GM18526 (cell line): Measurements from ENCODE around the gene CHMP2A.

Source experiments
- POLR2A ChIP-seq: IDR thresholded peaks from 3 replicates; pipeline ENCODE4 v1.6.1; 2011; ENCODE audit not compliant: insufficient read length; ENCODE audit errors: extremely low read depth

The CHMP2A gene

DNA sequence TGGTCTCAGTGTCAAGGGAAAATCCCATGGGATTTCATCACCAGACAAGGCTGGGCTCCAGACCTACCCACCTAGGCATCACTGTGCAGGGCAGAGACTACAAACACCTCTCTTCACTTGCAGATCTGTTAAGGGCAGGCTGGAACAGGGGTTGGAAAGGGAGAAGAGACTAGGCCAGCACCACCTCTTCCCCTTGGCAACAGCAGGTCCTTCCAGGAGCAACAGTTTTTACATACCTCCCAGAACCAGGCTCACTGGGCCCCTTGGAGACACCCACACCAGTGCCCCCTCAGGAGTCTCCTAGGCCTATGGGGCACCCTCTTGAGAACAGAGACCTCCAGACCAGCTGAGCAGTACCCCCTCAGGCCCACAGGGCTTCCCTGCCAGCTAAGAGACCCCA is 6.0 kb upstream of the CHMP2A start:
- TF ChIP-seq POLR2A = no peak

DNA sequence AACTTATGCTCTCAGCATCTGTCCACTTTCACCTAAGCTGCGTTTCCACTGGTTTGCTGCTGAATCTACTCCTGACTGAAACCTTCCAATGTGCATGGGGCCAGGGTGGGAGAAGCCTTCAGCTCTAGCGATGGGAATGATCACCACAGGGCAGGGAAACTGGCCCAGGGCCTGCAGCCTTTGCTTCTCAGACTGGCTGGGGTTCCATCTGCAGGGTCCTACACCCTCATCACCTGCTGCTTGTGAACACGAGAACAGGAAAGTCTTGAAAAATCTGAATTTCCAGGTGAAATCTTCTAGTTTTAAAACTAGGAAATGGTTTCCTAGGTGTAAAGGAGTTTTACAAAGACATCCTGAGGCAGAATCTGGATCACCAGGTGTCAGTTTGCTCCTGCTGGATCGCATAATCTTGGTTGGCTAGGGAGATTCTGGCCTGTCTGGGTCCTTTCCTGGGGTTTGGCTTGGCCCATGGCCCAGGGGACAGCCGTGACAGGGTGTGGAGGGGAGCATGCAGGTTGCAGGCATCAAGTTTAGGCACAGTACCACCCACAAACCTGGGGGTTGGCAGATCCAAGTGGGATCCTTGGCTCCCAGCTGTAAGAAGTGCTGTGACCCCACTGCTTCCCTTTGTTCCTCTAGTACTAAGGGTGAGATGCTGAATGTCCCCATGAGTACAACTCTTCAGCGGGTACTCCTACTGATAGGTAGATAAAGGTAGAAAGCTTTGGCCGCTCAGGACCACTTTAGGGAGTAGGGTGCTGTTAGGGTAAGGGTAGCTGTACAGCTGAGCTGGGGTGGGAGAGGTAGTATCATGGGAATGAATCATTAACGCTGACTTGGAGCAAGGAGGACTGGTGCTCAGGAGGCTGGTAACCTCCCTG is 5.3 kb upstream of the CHMP2A start:
- TF ChIP-seq POLR2A = no peak

DNA sequence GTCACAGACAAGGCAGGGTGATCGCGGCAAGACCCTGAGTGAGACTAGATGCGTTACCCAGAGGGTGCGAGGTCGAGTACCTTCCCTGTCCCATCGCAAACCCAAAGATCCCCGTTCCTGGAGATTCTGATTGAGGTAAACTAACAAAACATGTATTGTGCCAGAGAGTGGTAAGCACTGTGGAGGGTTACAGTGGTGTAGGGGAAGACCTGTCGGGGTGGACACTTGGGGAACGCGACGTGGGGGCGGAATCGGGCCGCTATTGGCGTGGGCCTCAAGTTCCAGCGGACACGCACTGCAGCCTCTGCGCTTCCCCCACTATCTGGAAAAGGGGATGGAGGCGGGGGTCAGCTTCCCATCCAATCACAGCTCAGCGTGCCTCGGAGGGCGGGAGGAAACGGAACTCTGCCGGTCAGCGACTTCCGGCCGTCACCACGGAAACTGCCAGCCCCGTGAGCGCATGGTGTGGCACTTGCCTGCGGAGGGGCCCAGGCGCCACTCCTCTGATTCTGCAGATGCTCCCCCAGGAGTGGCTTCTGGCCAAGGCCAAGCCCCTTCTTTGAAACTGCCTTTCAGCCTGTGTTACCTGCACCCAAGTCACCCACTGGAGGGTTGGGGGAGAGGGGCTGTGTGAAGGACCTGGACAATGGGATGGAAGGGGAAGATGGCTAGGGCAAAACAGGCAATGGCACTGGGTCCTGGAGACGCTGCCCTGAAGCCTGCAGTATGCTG is 4.5 kb upstream of the CHMP2A start:
- TF ChIP-seq POLR2A = peak; percentile 72

DNA sequence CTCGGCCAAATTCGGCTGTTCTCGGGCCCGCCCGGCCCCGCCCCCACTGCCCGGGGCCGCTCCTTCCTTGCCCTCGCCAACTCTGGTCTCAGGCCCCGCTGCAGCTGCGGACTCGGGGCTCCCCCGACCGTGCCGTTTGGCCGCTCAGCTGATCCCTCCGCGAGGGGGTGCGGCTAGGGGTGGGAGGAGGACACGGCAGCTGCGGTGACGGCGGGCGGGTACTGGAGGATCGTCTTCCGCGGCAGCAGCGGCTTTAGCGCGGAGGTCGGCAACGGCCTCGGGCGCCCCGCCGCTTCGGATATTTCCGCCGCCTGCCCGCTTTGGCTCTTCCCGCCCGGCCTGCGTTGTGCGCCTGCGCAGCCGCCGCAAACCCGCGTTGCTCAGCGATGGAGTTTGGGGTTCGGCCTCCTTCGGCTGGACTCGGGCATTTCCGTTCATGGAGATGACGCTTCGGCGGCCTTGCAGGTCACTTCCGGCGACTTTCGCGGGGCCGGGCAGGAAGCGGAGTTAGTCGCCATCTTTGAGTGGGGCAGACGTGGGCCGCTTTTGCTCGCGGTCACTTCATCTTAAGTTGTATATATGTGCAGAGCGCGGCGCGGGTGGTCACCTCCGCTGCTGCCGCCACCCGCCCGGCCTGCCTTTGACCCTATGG is 3.8 kb upstream of the CHMP2A start:
- no peak for TF ChIP-seq POLR2A

DNA sequence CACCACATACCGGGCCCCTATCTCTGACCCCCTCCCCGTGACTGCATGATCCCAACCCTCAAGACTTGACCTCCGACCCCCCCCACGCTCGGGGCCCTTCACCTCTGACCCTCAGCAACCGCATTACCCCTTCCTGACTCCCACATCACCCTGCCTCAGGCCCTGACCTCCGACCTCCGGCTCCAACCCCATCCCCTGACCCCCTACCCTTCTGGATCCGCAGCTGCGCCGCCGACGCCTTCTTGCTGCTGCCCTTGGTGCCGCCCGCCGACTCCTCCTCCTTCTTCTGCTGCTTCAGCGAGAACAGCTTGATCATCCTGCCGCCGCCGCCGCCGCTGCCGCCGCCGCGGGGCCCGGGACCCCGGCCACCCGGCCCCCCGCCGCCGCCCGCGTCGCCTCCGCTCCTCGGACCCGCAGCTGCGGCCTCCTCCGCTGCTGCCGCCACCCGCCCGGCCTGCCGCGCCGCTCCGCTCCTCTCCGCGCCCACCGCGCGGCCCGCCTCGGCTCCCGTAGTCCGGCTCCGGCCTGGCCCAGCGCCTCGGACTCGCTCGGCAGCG is 3.2 kb upstream of the CHMP2A start, which contains the start of gene UBE2M:
TSS of gene UBE2M (minus strand) at position 546 of the 557 bp plus-strand sequence. CDS start at position 316, 230 bp downstream.
- no peak for TF ChIP-seq POLR2A

DNA sequence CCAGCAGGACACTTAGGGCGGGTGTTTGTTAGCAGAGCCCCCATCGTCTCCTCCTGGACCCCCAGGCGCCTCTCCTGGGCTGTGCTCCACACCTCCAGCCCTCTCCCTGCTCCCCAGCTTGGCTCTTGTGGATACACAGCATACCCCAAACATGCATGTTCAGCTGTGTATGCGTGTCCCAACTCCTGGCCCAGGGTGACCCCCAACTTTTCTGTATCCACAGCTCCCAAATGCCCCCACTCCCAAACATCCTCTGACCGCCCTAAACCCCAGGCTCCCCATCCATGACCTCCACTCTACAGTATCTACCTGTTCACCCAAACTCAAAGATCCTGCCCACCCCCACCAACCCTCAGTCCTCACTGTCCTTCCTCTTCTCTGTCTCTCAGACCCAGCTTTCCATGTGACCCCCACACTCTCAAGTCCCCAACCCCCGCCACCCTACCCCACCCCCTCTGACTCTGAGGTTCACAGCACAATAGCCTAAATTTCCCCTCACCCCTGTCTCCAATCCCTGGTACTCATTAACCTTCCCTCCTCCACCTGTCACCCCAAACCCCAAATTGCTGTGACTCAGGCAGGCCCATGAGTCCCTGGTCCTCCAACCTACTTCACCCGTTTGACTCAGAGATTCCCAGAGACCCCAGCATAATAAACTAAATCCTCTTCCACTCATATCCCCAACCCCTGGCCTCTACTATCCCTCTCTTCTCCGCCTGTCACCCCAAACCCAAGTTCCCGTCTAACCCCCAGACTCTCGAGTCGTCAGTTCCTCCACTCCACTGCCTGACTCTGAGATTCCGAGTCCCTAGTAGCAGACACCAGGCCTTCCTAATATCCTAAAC is 2.5 kb upstream of the CHMP2A start:
- TF ChIP-seq POLR2A = no peak

DNA sequence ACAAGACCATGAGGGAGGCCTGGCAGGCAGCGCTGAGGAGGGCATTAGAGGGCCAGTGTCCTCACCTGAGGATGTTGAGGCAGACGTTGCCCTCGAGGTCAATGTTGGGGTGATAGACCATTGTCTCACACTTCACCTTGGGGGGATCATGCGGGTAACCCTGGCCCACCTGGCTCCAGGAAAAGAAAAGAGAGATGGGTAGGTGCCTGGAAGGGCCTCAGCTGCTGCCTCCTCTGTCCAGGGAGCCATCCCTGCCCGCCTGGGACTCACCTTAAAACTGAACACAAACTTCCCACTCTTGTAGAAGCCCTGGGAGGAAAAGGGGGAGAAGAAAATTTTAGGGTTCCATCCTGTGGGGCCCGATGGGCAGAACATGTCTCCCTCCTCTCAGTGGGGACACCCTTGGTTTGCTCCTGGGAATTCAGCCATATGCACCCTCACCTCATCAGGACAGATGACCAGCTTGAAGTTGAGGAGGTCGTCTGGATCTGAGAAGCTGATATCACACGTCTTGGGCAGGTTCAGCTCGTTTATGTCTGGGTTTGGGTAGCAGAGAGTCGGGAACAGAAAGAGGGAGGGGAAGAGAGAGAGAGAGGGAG is 1.8 kb upstream of the CHMP2A start:
- TF ChIP-seq POLR2A = no peak

DNA sequence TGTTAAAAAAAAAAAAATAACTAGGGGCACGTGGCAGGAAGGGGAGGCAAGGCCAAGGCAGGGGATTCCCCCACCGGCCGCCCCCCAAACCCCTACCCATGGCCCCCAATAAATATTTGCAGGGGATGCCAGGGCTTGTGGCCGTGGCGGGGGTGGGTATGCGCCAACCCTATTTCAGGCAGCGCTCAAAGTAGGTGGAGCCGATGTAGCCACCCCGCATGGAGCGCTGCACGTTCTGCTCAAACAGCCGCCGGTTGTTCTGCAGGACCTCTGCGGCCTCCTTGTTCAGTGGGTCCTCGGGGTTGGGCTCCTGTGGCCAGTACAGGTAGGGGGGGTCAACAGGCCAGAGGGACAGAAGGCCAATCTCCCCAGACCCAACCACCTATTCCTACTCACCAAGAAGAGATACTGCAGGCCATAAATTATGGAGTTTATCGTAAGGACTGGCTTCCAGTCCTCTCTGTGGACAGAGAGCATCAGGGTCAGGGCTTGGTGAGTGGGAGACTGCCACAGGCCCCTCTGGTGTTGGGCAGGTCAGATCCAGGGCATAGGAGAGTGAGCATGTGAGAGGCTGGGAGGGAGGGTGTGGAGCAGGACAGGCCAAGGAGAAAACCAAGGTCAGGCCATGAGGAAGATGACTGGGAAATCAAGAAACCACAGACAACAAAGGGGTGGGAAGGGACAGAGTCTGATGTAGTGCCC is 1.2 kb upstream of the CHMP2A start:
- TF ChIP-seq POLR2A = no peak

DNA sequence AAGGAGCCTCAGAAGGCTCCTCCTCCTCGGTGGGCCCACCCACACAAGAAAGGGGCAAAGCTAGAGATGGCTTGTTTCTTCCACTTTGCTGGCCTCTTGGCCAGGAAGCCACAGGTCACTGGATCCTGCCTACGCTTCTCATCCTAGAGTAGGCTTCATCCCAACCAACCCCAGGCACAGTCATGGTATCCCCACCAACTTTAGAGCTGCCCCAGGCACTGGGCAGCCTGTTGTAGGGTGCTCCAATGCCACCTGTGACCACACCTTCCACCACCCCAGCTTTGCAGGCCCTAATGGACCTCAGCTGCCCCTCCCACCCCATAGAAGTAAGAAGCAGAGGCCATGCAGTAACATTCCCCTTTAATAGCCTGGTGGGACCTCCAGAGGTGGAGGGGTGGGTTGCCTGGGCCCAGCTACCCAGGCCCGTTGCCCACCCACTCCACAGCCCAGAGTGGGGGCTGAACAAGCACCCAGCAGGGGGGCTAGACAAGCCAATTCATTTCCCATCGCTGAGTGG is 522 bp upstream of the CHMP2A start:
- no peak for TF ChIP-seq POLR2A

DNA sequence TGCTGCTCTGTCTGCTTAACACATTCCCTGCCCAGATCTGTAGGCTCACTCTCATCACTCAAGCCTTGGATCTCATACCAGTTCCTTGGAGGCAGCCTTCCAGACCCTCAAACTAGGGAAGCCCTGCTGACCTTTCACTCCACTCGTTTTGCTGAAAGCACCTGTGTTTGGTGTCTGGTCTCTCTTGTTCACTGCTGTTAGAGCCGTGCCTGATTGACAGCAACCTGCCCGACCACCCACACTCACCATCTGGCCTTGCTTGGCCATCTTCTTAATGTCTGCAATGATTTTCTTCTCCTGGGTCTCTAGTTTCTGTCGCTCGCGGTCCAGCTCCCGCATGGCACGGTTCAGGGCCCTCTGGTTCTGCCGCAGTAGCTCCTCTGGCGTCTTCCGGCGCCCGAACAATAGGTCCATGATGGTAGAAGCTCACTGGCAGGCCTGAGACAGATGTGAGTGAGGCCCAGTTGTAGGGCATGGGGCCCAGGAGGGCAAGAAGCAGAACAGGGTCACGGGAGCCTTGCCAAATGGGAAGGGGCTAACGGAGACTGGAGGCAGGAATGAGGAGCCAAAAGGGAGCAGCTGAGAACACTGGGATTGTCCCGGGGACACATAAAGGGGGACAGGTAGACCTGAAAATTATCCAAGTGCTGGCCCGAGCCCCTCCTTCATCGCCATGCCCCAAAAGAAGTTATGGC is 959 bp downstream of the CHMP2A start:
- no peak for TF ChIP-seq POLR2A

DNA sequence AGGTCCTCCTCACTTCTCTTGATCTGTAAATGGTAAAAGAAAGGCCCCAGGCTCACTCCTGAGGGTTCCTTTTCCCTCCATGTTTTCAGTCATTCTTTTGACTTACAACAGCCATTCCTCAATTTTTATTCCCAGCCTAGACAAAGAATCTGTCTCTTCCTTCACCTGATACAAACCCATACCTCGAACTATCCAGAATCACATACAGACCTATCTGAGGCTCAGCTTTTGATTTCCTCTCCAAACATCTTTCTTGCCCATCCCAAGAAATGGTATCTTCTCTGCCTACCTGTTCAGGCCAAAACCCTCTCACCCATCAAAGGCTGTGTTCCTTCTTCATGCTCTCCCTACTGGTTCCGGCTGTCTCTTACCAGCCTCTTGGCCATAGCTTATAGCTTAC is 2.2 kb downstream of the CHMP2A start:
- no peak for TF ChIP-seq POLR2A

DNA sequence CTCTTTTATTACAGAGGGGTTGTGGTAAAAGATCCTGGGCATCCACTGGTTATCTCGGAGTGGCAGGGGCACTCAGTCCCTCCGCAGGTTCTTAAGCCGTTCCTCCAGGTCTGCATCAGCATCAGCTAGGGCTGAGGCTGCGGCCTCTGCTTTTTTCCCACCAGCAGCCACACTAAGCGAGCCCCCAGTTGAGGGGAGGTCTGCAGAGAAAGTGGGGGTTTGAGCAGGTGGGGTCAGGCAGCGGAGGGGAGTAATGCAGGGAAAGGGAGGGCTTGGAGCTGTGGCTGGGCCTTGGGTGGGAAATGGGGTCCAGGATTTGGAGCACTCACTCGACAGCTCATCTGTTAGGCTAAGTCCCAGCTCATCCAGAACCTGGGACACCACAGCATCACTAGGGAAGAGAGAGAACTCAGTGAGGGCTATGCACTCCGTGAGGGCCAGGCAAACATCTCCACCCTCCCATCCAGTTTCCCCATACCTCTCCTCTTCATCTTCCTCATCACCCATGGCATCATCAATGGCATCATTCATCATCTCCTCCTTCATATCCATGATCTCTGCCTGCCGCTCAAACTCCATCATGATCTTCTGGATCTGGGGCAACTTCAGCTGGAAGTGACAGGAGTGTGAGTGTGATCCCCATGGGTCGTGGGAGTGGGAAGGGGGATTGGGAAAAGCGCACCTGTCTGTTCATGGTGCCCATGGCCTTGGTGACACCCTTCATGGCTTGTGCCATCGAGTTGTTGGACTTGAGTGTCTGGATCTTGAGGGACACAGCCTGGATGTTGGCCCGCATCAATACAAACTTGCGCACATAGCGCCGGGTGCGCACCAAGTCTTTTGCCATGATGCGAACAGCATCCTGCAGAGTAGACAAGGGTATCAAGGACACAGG is 3.1 kb downstream of the CHMP2A start:
- no peak for TF ChIP-seq POLR2A
